Peyer's patch (tissue), 4 donors: ENCODE measurements around the gene ALB.

Experiments
- CTCF ChIP-seq, 6 experiments: fragments of 450-650 bp in 4 of 6; fragments of 200-600 bp in 2 of 6; sonication (generic) in 1 of 6; IDR thresholded peaks; one replicate each; pipeline ENCODE4 v1.5.1; 2017 to 2019; ENCODE audit warnings: antibody characterized with exemption in 6 of 6, mild to moderate bottlenecking in 3 of 6, moderate library complexity in 1 of 6
- POLR2A ChIP-seq, 2 donors: fragments of 450-650 bp; IDR thresholded peaks; one replicate each; pipeline ENCODE4 v1.5.1; 2017; ENCODE audit warnings: antibody characterized with exemption in 2 of 2, mild to moderate bottlenecking in 2 of 2, moderate library complexity in 2 of 2

GRCh38 chr4:73431813-73432168 lies 27.7 kb downstream of the ALB start:
- TF ChIP-seq CTCF (IDR thresholded peaks at IDR 0.05) (no peak), POLR2A (IDR thresholded peaks at IDR 0.05) (no peak)
